SH-SY5Y (cell line): ENCODE measurements around the gene SLC26A8.
A peak's percentile ranks its signal among the peaks of the same experiment; 100 is the strongest.

Experiments used
- GATA2 ChIP-seq: IDR thresholded peaks from 2 replicates; pipeline ENCODE4 v1.6.1; 2011; ENCODE audit warnings: mild to moderate bottlenecking, low read depth, low read length
- GATA3 ChIP-seq: IDR thresholded peaks from 2 replicates; pipeline ENCODE4 v1.6.1; 2011; ENCODE audit warnings: low read depth, mild to moderate bottlenecking, low read length, moderate library complexity

GRCh38 chr6:36028877-36029324 is 4.5 kb upstream of the SLC26A8 start:
- TF ChIP-seq GATA2 (peak; percentile 41), GATA3 (peak; percentile 52; the same call in 1 of the 2 replicates)
